ENCODE data around the gene KCNJ16.

Gene KCNJ16

DNA sequence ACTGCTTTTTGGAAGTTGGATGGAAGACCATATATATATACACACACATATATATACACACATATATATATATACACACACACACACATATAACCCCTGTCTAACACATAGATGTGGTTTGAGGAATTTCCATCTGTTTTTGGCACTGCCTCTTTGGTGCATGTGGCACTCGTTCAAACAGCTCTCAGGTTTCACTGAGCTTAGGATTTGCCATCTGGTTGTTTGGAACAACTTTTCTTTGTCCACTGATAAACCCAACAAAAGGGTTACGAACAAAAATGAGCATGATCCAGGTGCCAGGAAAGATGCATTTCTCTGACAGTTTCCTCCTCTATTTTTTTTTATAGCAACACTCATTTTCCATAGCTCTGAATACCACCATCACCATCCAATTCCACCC is 14.6 kb upstream of the KCNJ16 start:
- Histone ChIP-seq H3K4me1 (ENCODE audit: insufficient read depth, low read length, poor library complexity, severe bottlenecking) (no peaks in the 10 kb centered on the region), H4K20me1 (ENCODE audit: insufficient read depth, low read length, poor library complexity, severe bottlenecking) (no peaks in the 10 kb centered on the region), H3K36me3 (ENCODE audit: insufficient read depth, low read length) (no peaks in the 10 kb centered on the region), H3K4me3 (ENCODE audit: low read length, poor library complexity, severe bottlenecking) (no peak overlapping the region), H3K9me2 (replicated peaks; ENCODE audit: low read depth, low read length) (no peaks in the 10 kb centered on the region), H3K27me3 (ENCODE audit: insufficient read depth, low read length, poor library complexity, severe bottlenecking) (no peaks in the 10 kb centered on the region), H3K79me2 (ENCODE audit: insufficient read depth, low read length) (no peaks in the 10 kb centered on the region), H3K9ac (ENCODE audit: low read depth, low read length, poor library complexity, severe bottlenecking) (no peak overlapping the region), H3F3A (ENCODE audit: low read depth) (no peaks in the 10 kb centered on the region), H3K4me2 (ENCODE audit: low read depth, low read length, poor library complexity, severe bottlenecking) (no peak overlapping the region), H3K9me3 (ENCODE audit: insufficient read depth, low read depth, low read length) (no peaks in the 10 kb centered on the region), H2AFZ (ENCODE audit: low read length) (no peak overlapping the region)
- TF ChIP-seq EZH2phosphoT487 (IDR thresholded peaks at IDR 0.05; ENCODE audit: borderline replicate concordance), result no peak
- TF ChIP-seq, protein P1, sequence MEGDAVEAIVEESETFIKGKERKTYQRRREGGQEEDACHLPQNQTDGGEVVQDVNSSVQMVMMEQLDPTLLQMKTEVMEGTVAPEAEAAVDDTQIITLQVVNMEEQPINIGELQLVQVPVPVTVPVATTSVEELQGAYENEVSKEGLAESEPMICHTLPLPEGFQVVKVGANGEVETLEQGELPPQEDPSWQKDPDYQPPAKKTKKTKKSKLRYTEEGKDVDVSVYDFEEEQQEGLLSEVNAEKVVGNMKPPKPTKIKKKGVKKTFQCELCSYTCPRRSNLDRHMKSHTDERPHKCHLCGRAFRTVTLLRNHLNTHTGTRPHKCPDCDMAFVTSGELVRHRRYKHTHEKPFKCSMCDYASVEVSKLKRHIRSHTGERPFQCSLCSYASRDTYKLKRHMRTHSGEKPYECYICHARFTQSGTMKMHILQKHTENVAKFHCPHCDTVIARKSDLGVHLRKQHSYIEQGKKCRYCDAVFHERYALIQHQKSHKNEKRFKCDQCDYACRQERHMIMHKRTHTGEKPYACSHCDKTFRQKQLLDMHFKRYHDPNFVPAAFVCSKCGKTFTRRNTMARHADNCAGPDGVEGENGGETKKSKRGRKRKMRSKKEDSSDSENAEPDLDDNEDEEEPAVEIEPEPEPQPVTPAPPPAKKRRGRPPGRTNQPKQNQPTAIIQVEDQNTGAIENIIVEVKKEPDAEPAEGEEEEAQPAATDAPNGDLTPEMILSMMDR (conservative IDR thresholded peaks at IDR 0.05; ENCODE audit: low read length), result no peak

DNA sequence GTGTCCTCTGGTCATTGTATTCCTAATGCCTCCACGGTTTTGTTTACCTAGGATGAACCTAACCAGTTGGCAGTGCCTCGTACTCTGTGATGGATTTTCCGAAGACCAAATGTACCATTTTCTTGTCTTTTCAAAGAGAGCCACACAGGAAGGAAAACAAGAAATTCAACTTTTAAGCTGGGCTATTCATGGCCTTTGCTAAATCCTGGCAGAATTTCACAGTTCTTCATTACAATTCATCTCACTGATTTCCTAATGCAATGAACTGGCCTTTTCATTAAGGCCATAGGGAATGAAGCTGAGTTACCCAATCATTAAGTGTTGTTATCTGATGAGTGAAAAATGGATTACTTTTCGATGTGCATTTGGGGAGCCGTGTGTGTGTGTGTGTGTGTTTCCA is 7.9 kb upstream of the KCNJ16 start:
- Histone ChIP-seq H3K79me2 (ENCODE audit: insufficient read depth, low read length) (no peaks in the 10 kb centered on the region), H3K27me3 (ENCODE audit: insufficient read depth, low read length, poor library complexity, severe bottlenecking) (no peaks in the 10 kb centered on the region), H3K4me2 (ENCODE audit: low read depth, low read length, poor library complexity, severe bottlenecking) (no peak overlapping the region), H3K9ac (ENCODE audit: low read depth, low read length, poor library complexity, severe bottlenecking) (no peak overlapping the region), H4K20me1 (ENCODE audit: insufficient read depth, low read length, poor library complexity, severe bottlenecking) (no peaks in the 10 kb centered on the region), H3K4me1 (ENCODE audit: insufficient read depth, low read length, poor library complexity, severe bottlenecking) (no peaks in the 10 kb centered on the region), H3K4me3 (ENCODE audit: low read length, poor library complexity, severe bottlenecking) (no peak overlapping the region), H3F3A (ENCODE audit: low read depth) (no peaks in the 10 kb centered on the region), H3K36me3 (ENCODE audit: insufficient read depth, low read length) (no peaks in the 10 kb centered on the region), H3K9me2 (replicated peaks; ENCODE audit: low read depth, low read length) (no peaks in the 10 kb centered on the region), H2AFZ (ENCODE audit: low read length) (no peak overlapping the region), H3K9me3 (ENCODE audit: insufficient read depth, low read depth, low read length) (no peaks in the 10 kb centered on the region)
- TF ChIP-seq, protein P1 (conservative IDR thresholded peaks at IDR 0.05; ENCODE audit: low read length), result no peak
- TF ChIP-seq EZH2phosphoT487 (IDR thresholded peaks at IDR 0.05; ENCODE audit: borderline replicate concordance), result no peak

DNA sequence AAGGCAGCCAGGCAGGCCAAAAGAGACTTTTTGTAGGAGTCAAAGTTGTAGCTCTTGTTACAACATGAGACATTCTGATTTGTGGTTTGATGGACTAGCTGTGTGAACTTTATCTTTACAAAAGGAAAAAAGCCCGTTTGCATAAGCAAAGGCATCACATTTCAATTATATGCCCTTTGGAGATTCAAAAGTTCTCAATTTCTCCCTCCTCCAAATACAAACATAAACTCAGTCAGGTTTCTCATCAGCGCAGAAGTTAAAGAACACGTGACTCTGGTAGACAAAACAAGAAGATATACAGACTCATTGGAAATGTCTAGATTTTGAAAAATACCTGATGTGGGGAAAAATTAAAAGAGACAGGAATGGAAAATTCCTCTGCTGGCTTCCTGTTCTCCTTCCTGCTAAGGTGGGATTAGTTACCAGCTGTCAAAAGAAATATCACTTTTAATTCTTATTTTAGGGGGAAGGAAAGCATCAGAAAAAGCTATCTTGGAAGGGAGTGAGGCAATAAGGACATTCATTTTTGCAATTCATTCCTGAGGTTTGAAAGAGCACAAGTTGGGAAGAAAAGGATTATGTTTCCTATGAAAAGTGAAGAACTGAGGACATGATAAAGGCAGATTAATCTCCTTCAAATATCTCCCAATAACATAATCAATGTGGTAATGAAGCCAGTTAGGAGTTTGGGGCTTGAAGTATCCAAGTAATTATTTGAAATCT is 4.6 kb upstream of the KCNJ16 start:
- Histone ChIP-seq H4K20me1 (ENCODE audit: insufficient read depth, low read length, poor library complexity, severe bottlenecking) (no peaks in the 10 kb centered on the region), H3K27me3 (ENCODE audit: insufficient read depth, low read length, poor library complexity, severe bottlenecking) (no peaks in the 10 kb centered on the region), H3K36me3 (ENCODE audit: insufficient read depth, low read length) (no peaks in the 10 kb centered on the region), H3K79me2 (ENCODE audit: insufficient read depth, low read length) (no peaks in the 10 kb centered on the region), H3F3A (ENCODE audit: low read depth) (no peaks in the 10 kb centered on the region), H3K4me3 (ENCODE audit: low read length, poor library complexity, severe bottlenecking) (no peak overlapping the region), H3K4me1 (ENCODE audit: insufficient read depth, low read length, poor library complexity, severe bottlenecking) (no peaks in the 10 kb centered on the region), H3K4me2 (ENCODE audit: low read depth, low read length, poor library complexity, severe bottlenecking) (no peak overlapping the region), H2AFZ (ENCODE audit: low read length) (no peak overlapping the region), H3K9me2 (replicated peaks; ENCODE audit: low read depth, low read length) (no peaks in the 10 kb centered on the region), H3K9me3 (ENCODE audit: insufficient read depth, low read depth, low read length) (no peaks in the 10 kb centered on the region), H3K9ac (ENCODE audit: low read depth, low read length, poor library complexity, severe bottlenecking) (no peak overlapping the region)
- TF ChIP-seq EZH2phosphoT487 (IDR thresholded peaks at IDR 0.05; ENCODE audit: borderline replicate concordance), result no peak
- TF ChIP-seq, protein P1 (conservative IDR thresholded peaks at IDR 0.05; ENCODE audit: low read length), result no peak

Measured in Loucy (cell line).